A204.1 (cell line): ENCODE results near the gene CCDC30.

ENCODE experiments used
- FAIRE-seq: peaks from 2 replicates; lab custom pipeline; 2012; peaks lifted over from hg19 to GRCh38; lab: Jason Lieb, UNC

Gene CCDC30

DNA sequence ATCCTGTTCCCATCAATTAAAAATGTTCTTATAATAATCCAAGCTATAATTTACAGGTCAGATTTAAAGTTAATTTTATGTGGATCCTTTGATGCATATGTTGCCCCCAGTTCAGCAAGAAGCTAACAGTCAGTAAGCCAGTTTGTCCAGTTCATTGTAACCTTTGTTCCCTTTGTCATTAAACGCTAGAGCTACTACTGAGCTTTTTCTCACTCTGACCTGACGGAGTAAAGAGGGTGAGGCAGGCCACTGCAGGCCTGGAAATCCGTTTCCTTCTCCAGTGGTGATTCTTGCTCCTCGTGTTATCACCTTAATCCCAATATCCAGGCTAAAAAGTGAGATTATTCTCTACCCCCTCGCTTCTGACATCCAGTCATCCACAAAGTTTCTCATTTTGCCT is 229.4 kb downstream of the CCDC30 start:
- no peak for FAIRE-seq

DNA sequence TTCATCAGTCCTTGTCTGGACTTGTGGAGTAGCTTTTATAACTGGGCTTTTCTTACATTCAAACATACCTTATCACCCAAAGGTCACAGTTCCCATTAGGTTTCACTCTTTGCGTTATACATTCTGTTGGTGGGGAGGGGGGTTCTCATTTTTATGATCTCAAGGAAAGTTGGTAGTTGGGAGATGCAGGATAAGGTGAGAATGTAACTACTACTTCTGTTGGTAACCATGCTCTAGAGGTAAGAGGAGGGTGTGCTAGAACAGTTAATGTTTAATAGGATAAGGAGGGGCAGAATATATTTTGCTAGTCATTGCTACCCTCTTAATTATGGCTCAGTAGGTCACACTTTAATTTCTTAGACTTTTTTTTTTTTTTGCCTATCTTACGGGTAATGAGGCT is 229.8 kb downstream of the CCDC30 start:
- FAIRE-seq: no peak

DNA sequence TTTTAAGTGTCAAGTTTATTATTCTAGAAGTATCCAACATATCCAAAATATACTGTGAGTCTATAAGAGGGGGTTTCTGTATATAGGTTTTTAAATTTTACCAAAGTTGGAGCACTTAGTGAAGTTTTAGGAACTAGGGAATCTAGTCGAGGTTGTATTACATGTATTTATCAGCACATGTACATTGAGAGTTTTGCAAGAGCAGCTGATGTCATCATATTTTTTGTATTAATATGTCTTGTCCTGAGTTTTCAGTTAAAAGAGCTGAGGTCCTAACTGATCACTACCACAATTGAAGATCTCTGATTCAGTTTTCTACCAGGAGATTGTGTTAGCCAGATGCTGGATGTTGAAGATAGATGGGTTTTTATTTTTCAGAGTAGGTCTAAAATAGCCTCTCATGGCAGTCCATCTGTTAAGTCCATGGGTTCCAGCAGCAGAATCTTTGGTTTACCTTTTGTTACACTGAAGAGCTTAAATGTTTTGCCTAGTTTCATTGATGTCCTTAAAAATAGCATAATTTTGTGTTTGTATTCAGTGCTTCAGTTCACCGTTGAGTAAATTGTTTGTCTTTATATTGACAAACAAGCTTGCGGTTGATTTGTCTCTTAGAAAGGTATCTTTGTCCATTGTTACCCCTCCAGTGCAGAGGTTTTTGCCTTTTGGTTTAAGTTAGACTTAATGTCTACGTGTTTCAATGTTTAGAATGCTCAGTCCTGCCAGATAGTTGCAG is 235.2 kb downstream of the CCDC30 start:
- FAIRE-seq: no peak

DNA sequence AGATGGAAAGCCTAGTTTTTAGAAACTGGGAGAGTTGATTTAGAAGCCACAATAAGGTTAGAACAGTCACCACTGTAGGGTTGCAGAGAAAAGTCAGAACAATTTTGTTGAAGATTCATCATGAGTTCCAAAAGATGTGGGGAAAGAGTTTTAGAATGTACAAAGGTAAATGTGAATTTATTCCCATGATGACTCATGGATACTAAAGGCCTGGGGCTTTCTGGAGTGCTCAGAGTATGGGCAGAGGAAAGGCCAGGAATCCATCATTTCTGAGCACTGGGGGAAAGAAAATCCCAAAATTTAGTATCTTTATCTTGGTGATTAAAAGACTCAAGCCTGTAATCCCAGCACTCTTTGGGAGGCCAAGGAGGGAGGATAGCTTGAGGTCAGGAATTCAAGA is 236.9 kb downstream of the CCDC30 start:
- FAIRE-seq: no peak

DNA sequence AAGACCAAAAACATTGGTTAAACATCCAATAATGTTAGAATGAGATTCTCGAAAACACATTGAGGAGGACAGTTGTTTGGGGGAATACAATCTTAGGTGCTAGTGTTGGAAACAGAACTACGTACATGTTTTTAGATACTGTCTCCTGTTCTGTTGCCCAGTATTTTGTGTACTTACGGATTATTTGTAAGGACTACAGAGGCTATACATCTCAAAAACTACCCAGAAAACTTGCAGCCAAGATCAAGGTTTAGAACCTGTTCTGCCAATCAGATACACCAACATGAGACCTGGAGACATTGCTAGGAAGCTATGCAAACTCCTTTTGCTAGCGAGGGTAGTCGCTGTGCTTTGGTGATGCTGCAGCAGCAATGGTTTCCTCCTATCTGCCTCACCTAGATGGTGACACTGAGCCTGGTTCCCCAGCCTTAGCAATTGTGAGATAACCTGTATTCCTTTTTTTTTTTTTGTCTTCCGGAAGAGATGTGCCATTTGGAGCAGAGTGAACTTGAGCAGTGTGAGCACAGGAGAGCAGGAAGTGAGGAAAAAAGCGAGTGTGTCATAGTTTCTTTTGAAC is 240.9 kb downstream of the CCDC30 start:
- FAIRE-seq: no peak
